Thyroid gland (tissue), 4 donors: ENCODE data around the gene HTR4. TPM values are rescaled to one million over a fixed set of nuclear protein-coding genes. Genes with fewer than 3 reads are reported as not detected.

Source experiments
- DNase-seq, 2 donors: peaks; one replicate each; pipeline ENCODE4 v3.0.0-alpha.2; 2019
- H3K27ac ChIP-seq, 3 donors: fragments of 200-600 bp; sonication (generic); 1 replicate in 2 of 3; 2 replicates in 1 of 3; pipeline ENCODE4 v1.5.1; 2016 to 2019; ENCODE audit warnings: mild to moderate bottlenecking in 1 of 3, moderate library complexity in 1 of 3
- H3K27me3 ChIP-seq: fragments of 200-600 bp; sonication (generic); one replicate; pipeline ENCODE4 v1.5.1; 2019
- H3K36me3 ChIP-seq, 2 donors: fragments of 200-600 bp; sonication (generic); one replicate each; pipeline ENCODE4 v1.5.1; 2016 to 2019
- H3K4me1 ChIP-seq, 2 donors: fragments of 200-600 bp; sonication (generic); one replicate each; pipeline ENCODE4 v1.5.1; 2017 to 2019
- H3K4me3 ChIP-seq, 3 donors: fragments of 200-600 bp; sonication (generic); replicated peaks in 1 of 3; 1 replicate in 2 of 3; 2 replicates in 1 of 3; pipeline ENCODE4 v1.5.1; 2016; ENCODE audit warnings: mild to moderate bottlenecking in 1 of 3
- H3K9me3 ChIP-seq: fragments of 200-600 bp; sonication (generic); one replicate; pipeline ENCODE4 v1.5.1; 2017
- CTCF ChIP-seq, 6 experiments: fragments of 200-600 bp in 3 of 6; fragments of 450-650 bp in 3 of 6; sonication (generic) in 3 of 6; IDR thresholded peaks; one replicate each; pipeline ENCODE4 v1.5.1; 2016 to 2019; ENCODE audit warnings: antibody characterized with exemption in 6 of 6, mild to moderate bottlenecking in 2 of 6, inconsistent platforms in 1 of 6, moderate library complexity in 1 of 6
- POLR2A ChIP-seq, 2 donors: fragments of 450-650 bp; IDR thresholded peaks; one replicate each; pipeline ENCODE4 v1.6.1; 2017; ENCODE audit warnings: antibody characterized with exemption in 2 of 2, mild to moderate bottlenecking in 2 of 2, moderate library complexity in 1 of 2
- WGBS, 2 donors: methylation state at CpG; one replicate each; pipeline ENCODE4 v1.1.5; 2017; 5-methylcytosine and 5-hydroxymethylcytosine counted together
- intact Hi-C: fragments of 100-400 bp; cut with DNase I; formaldehyde crosslinking; loops from one replicate; pipeline ENCODE4 v1.15.1; 2023
- total RNA-seq, 4 donors: library from RNA; depleted of rRNA; stranded (reverse); fragments of >200 nt; gene quantifications; one replicate each; pipeline ENCODE4 v1.2.3, GENCODE V29; 2016

HTR4 gene
- total RNA-seq, 4 donors from 2014 or later: not detected

- H3K36me3 ChIP-seq: no peaks in the 10 kb centered on the region
- intact Hi-C loops: no loop called here
- H3K9me3 ChIP-seq: no peaks in the 10 kb centered on the region
- TF ChIP-seq CTCF (IDR thresholded peaks at IDR 0.05): no peak
- no peak for TF ChIP-seq POLR2A (IDR thresholded peaks at IDR 0.05)
- no peaks in the 10 kb centered on the region for H3K4me1 ChIP-seq
- no peak overlapping the region for H3K27ac ChIP-seq
- no peaks in the 10 kb centered on the region for H3K27me3 ChIP-seq
- 72% methylated on average over 2 of the region's 2 CpGs for WGBS, 2 donors
- no peak for DNase-seq
- no peak overlapping the region for H3K4me3 ChIP-seq
Observed at GRCh38 chr5:148543727-148544126, 110.6 kb downstream of the HTR4 start.

- no peak overlapping the region for H3K27ac ChIP-seq
- H3K9me3 ChIP-seq: no peaks in the 10 kb centered on the region
- intact Hi-C loops: no loop called here
- H3K36me3 ChIP-seq: no peaks in the 10 kb centered on the region
- WGBS, 2 donors: 73 to 77% methylated on average over 1 of the region's 1 CpG
- no peak overlapping the region for H3K4me3 ChIP-seq
- no peaks in the 10 kb centered on the region for H3K27me3 ChIP-seq
- no peak for TF ChIP-seq CTCF (IDR thresholded peaks at IDR 0.05)
- TF ChIP-seq POLR2A (IDR thresholded peaks at IDR 0.05): no peak
- H3K4me1 ChIP-seq: no peaks in the 10 kb centered on the region
- DNase-seq: no peak
Observed at GRCh38 chr5:148542812-148543211, 111.5 kb downstream of the HTR4 start.

GRCh38 chr5:148541054-148541835, 113.1 kb downstream of the HTR4 start:
- intact Hi-C loops: no loop called here
- Histone ChIP-seq H3K4me1 (no peaks in the 10 kb centered on the region), H3K27me3 (no peaks in the 10 kb centered on the region), H3K9me3 (no peaks in the 10 kb centered on the region), H3K4me3 (no peak overlapping the region), H3K36me3 (no peaks in the 10 kb centered on the region), H3K27ac (no peak overlapping the region)
- no peak for DNase-seq
- WGBS, 2 donors: 75 to 80% methylated on average over 6 of the region's 6 CpGs
- TF ChIP-seq CTCF (IDR thresholded peaks at IDR 0.05) (no peak), POLR2A (IDR thresholded peaks at IDR 0.05) (no peak)

GRCh38 chr5:148540647-148541046, 113.7 kb downstream of the HTR4 start:
- H3K36me3 ChIP-seq: no peaks in the 10 kb centered on the region
- H3K27me3 ChIP-seq: no peaks in the 10 kb centered on the region
- H3K9me3 ChIP-seq: no peaks in the 10 kb centered on the region
- TF ChIP-seq CTCF (IDR thresholded peaks at IDR 0.05) (no peak), POLR2A (IDR thresholded peaks at IDR 0.05) (no peak)
- intact Hi-C loops: no loop called here
- 68 to 72% methylated on average over 1 of the region's 1 CpG for WGBS, 2 donors
- H3K27ac ChIP-seq: no peak overlapping the region
- no peak overlapping the region for H3K4me3 ChIP-seq
- H3K4me1 ChIP-seq: no peaks in the 10 kb centered on the region
- DNase-seq: no peak

GRCh38 chr5:148539851-148540250, 114.5 kb downstream of the HTR4 start:
- no peaks in the 10 kb centered on the region for H3K9me3 ChIP-seq
- H3K4me3 ChIP-seq: no peak overlapping the region
- H3K4me1 ChIP-seq: no peaks in the 10 kb centered on the region
- no peak for DNase-seq
- H3K27ac ChIP-seq: no peak overlapping the region
- no peaks in the 10 kb centered on the region for H3K36me3 ChIP-seq
- intact Hi-C loops: no loop called here
- H3K27me3 ChIP-seq: no peaks in the 10 kb centered on the region
- WGBS, 2 donors: 89 to 90% methylated on average over 6 of the region's 6 CpGs
- TF ChIP-seq POLR2A (IDR thresholded peaks at IDR 0.05) (no peak), CTCF (IDR thresholded peaks at IDR 0.05) (no peak)
